Cardiac septum (tissue), 1 donor: Measurements from ENCODE around the gene CFAP77. TPM values are rescaled to one million over a fixed set of nuclear protein-coding genes. Genes with fewer than 3 reads are reported as not detected.

Experiments
- DNase-seq: peaks from one replicate; pipeline ENCODE4 v3.0.0-alpha.2; 2020; ENCODE audit warnings: low spot score
- intact Hi-C: fragments of 100-400 bp; cut with DNase I; formaldehyde crosslinking; loops from one replicate; pipeline ENCODE4 v1.14.0; 2022
- total RNA-seq: library from RNA; stranded (reverse); fragmentation: NEBNext Ultra II Directional; extraction: Animal tissue kit (Norgen Biotek cat#: 25700); gene quantifications from one replicate; pipeline ENCODE4 v1.2.1, GENCODE V29; 2021
- donor health status: DM: no; HTN: no; CAD: no.

Gene CFAP77
- total RNA-seq, 1 donor from 2014 or later = 1.2 TPM

DNA sequence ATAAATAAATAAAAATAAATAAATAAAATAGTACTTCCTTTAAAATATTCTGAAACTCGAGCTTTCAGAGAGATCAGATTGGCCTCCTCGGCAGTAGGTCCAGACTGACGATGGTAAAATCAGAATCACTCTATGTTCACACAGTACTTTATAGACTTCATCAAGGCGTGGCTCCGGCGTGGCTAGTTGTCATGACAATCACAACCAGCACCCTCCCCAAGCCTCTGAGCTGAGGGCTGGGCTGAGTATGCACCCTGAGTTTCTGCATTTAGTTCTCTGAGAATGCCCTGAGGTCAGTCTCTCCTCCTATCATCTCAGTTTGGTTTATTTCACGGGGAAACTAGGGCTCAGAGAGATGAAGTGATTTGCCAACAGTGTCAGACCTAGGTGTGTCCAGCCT is 129.1 kb downstream of the CFAP77 start:
- DNase-seq = no peak
- intact Hi-C loops = no loop called here

GRCh38 chr9:132541051-132541450 is 131.0 kb downstream of the CFAP77 start:
- DNase-seq = no peak
- intact Hi-C loops = no loop called here

DNA sequence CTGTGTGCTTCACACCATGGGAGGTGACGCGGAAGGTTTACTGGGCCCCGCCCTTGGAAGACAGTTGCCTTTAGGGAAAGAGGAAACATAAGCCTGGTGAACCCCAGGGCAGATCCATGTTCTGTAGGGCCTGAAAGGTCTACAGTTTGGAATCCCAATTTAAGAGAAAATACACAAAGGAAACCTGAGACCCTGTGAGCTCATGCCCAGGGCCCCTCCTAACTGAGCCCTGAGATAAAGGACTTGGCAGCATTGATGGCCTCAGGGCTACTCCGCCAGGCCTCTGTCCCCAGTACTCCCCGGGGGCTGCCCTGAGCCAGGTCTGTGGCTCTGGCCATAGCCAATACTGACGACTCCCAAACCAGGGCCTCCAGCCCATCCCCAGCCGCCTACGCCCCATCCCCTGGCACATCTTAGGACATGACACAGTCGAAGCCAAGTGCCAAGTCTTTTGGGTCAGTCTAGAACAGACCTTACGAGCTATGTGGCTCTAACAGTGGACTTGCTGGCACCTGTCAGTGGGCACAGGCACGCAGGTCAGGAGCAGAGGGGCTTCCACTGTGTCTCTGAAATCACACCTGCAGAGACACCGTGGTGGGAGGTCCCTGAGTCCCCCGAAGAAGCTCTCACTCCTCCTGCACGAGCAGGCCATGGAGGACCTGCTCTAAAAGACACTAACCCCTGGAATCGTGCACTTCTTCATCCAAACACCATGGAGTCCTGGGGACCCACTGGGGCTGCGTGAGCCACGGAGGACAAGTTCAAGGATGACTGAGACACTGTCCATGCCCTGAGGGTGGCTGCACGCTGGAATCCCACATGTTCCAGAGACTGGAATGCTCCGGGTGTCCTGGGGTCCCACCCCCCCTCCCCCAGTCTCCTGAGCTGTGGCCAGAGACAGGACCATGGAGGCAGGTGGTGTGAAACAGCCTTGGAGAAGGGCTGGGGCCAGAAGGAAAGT is 132.1 kb downstream of the CFAP77 start:
- intact Hi-C loops = no loop called here
- DNase-seq = no peak

DNA sequence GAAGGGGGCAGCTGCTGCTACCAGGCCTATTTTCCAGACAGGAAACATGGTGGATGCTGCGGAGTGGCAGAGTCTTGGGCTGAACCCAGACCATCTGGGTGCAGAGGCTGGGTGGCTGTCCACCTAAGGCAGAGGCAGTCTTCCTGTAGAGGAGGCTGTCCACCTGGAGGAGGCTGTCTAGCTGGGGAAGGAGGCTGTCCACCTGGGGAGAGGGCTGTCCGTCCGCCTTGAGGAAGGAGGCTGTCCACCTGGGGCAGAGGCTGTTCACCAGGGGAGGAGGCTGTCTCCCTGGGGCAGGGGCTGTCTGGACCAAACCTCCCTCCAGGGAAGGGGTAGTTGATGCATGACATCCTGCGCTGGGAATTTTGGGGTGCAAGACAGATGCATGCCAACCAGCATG is 133.2 kb downstream of the CFAP77 start:
- intact Hi-C loops = no loop called here
- no peak for DNase-seq

DNA sequence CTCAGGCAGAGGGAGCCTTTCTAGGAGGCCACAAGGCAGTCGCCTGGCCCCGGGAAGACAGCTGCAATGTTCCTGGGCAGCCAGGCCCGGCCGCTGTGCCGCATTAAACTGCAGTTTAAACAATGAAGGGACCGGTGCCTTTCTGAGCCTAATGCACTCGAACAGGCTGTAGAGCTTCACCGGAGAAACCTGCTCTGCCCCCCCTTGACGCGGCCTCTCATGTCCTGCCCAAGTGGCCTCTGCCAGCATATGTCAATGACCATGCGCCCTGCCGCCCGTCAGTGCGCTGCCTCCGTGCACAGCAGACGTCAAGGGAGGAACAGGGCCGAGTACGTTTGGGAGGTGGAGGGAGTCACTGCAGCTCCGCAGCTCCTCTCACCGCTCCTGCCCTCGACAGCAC is 133.9 kb downstream of the CFAP77 start:
- no peak for DNase-seq
- intact Hi-C loops = no loop called here

- intact Hi-C loops = no loop called here
- DNase-seq = no peak
These were observed 135.6 kb downstream of the CFAP77 start for GRCh38 chr9:132545578-132545977.

DNA sequence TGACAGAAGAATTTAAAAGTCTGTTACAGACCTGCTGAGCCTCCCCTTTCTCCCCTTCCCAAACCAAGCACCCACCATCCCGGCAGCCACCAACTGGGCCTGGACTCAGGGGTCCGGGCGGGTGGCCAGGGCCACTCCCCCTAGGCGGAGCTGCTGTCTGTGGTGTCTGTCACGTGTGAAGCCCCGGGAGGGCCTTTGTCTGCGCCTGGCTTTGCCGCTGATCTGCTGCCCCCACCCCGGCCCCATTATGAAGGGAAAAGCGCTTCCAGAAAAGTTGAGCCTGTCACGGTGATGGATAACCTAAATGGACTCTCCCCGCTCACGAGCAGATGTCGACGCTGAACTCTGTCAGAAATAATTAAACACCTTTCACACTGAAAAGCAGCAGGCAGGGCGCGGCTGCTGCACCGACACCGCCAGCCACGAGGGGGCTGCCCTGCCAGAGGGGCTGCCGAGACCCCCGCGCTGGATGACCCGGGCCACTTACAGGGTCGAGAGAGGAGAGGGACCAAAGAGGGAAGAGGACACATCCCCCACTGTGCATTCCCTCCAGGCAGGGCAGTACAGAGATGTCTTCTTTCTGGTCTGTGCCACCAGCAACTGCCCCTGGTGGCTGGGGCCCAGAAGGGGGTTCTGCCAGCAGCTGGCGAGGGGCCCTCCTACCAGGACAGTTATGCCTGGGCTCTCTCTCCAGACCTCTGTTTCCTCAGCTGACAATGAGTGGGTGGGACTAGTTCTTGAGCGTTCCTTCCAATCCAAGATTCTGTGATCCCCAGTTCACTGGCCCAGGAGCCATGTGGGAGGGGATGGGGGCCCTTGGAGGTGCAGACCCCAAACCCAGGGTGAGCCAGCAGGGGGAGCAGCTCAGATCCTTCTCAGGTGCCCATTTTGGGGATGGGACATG is 136.4 kb downstream of the CFAP77 start:
- intact Hi-C loops = no loop called here

DNA sequence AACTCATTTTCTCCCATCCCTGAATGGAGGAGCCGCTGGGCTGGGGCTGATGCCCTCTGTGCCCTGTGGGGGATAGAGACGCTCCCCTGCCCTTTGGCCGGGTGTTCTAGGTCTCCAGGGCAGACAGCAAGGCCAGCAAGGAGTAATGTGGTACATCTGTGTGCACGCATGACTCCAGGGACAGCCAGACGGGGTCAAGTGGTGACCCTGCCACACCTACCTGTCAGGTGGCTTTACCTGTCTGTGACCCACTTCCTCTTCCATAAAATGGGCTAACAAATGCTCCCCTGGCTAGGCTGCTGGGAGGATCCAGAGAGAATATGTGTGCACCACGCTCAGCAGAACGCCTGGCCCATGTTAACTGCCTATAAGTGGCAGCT is 137.0 kb downstream of the CFAP77 start:
- intact Hi-C loops = no loop called here
- DNase-seq = no peak

More for the DNA sequence above, 136.4 kb downstream of the CFAP77 start:
- DNase-seq = no peak

- DNase-seq = no peak
- intact Hi-C loops = no loop called here
These were observed 137.4 kb downstream of the CFAP77 start for GRCh38 chr9:132547436-132547835.

GRCh38 chr9:132547976-132548730 is 138.1 kb downstream of the CFAP77 start:
- intact Hi-C loops = no loop called here
- DNase-seq = no peak

- intact Hi-C loops = no loop called here
- DNase-seq = peak; percentile 26
These were observed 139.0 kb downstream of the CFAP77 start for GRCh38 chr9:132548751-132549640.

DNA sequence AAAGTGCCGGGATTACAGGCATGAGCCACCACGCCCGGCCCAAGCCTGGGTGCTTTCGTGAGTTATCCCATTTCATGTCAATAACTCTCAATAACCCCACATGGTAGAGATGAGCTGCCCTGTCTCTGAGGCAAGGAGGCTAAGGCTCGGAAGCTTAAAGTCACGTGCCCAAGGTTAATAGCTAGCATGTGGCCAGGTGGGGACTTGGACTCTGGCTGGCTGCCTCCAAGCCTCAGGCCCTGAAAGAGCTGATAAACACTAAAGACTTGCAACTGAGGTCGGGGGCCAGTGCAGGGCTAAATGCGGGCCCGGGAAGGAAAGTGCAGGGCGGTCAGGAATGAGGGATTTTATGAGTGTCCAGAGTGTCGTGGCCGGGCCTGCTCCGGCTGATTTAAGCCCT is 141.5 kb downstream of the CFAP77 start:
- intact Hi-C loops = no loop called here
- DNase-seq = no peak

DNA sequence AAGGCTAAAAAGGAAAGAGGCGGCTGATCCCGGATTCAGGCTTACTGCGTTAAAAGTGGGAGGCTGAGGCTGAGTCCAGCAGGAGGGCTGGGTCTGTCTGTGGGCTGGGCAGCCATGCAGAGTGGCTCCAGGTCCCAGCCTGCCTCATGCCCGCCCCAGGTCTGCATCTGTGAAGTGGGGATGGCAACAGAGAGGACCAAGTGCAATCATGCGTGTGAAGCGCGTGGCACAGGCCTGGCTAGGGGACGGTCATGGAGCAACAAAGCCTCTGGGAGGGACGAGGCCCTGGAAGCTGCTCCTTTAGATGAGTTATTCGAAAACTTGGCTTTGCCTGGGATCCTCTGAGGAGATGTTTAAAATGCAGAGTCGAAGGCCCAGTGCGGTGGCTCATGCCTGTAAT is 142.0 kb downstream of the CFAP77 start:
- intact Hi-C loops = no loop called here
- DNase-seq = no peak

GRCh38 chr9:132554755-132555154 is 144.7 kb downstream of the CFAP77 start:
- intact Hi-C loops = no loop called here
- DNase-seq = no peak

- intact Hi-C loops = no loop called here
- DNase-seq = no peak
These were observed 145.5 kb downstream of the CFAP77 start for GRCh38 chr9:132555528-132555927.

DNA sequence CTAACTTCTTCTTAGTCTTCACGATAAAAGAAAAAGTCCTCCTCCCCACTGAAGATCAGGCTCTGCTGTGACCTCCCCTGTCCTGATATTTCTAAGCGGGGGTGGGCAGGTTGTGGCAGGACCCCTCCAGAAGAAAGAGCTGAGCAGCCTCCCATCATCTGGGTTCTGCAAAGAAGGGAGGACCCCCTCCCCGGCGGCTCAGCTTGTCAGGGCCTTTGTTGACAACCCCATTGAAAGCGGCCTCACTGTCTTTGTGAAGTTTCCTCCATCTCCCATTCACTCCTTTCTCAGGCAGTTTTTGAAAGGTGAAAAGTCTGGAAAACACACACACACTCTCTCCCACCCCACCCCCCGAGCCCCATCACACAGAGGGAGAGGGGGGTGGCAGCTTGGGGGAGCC is 146.2 kb downstream of the CFAP77 start:
- intact Hi-C loops = no loop called here
- no peak for DNase-seq

- intact Hi-C loops = no loop called here
- DNase-seq = no peak
These were observed 146.7 kb downstream of the CFAP77 start for GRCh38 chr9:132556714-132557113.

DNA sequence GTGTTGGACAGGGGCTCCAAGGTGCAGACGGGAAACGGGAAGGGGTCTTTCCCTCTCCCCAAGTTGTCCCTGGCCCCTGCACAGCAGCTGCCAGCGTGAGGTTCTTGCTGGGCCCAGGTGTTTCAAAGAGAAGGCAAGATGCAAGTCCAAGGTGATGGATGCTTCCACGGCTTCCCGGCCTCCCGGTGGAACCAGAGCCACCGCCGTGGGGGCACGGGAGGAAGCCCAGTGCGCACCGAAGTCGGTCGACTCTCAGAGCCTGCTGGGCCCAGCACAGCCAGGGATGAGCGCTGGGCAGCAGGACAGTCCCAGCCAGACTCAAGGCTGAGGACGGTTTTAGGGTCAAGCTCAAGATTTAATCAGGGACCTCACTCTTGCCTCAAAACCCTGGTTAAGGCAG is 147.1 kb downstream of the CFAP77 start:
- no peak for DNase-seq
- intact Hi-C loops = no loop called here

GRCh38 chr9:132559711-132560110 is 149.7 kb downstream of the CFAP77 start:
- intact Hi-C loops = no loop called here
- no peak for DNase-seq
